H9 (cell line): ENCODE data around the gene NFATC4. TPM values are rescaled to one million over a fixed set of nuclear protein-coding genes. Genes with fewer than 3 reads are reported as not detected.

Source experiments
- DNase-seq: peaks from one replicate; pipeline ENCODE4 v3.0.0-alpha.2; 2017
- H2AFZ ChIP-seq: one replicate; pipeline ENCODE4 v1.6.1; 2013; ENCODE audit warnings: mild to moderate bottlenecking, low read length, control low read depth, moderate library complexity
- H2AK5ac ChIP-seq: 2 replicates; pipeline ENCODE4 v1.6.1; 2013; ENCODE audit warnings: low read length, control low read depth, mixed read lengths; ENCODE audit not compliant: insufficient read length
- H2BK120ac ChIP-seq: one replicate; pipeline ENCODE4 v1.6.1; 2013; ENCODE audit warnings: low read depth, mild to moderate bottlenecking, low read length, control low read depth, inconsistent platforms; ENCODE audit not compliant: poor library complexity, severe bottlenecking
- H2BK12ac ChIP-seq: 2 replicates; pipeline ENCODE4 v1.6.1; 2013; ENCODE audit warnings: low read length, control low read depth, mixed read lengths, low read depth; ENCODE audit not compliant: insufficient read length
- H2BK15ac ChIP-seq: 2 replicates; pipeline ENCODE4 v1.6.1; 2013; ENCODE audit warnings: low read depth, low read length, control low read depth
- H2BK20ac ChIP-seq: one replicate; pipeline ENCODE4 v1.6.1; 2013; ENCODE audit warnings: low read depth, mild to moderate bottlenecking, low read length, control low read depth, inconsistent platforms; ENCODE audit not compliant: poor library complexity, severe bottlenecking
- H2BK5ac ChIP-seq: 2 replicates; pipeline ENCODE4 v1.6.1; 2013; ENCODE audit warnings: low read length, control low read depth, mixed read lengths; ENCODE audit not compliant: insufficient read length
- H3K14ac ChIP-seq: 2 replicates; pipeline ENCODE4 v1.6.1; 2013; ENCODE audit warnings: low read length, control low read depth; ENCODE audit not compliant: insufficient read depth
- H3K18ac ChIP-seq: 2 replicates; pipeline ENCODE4 v1.6.1; 2013; ENCODE audit warnings: low read depth, mild to moderate bottlenecking, mixed read lengths, low read length, control low read depth; ENCODE audit not compliant: insufficient read length
- H3K23ac ChIP-seq: 2 replicates; pipeline ENCODE4 v1.6.1; 2013; ENCODE audit warnings: low read length, control low read depth, mixed read lengths, low read depth; ENCODE audit not compliant: insufficient read length
- H3K23me2 ChIP-seq: 2 replicates; pipeline ENCODE4 v1.6.1; 2013; ENCODE audit warnings: low read depth, mild to moderate bottlenecking, mixed read lengths, low read length, control low read depth; ENCODE audit not compliant: insufficient read length, poor library complexity, severe bottlenecking
- H3K27ac ChIP-seq: 2 replicates; pipeline ENCODE4 v1.5.1; 2013; ENCODE audit warnings: low read length, control low read depth, mixed read lengths, low read depth; ENCODE audit not compliant: insufficient read length
- H3K27me3 ChIP-seq: 2 replicates; pipeline ENCODE4 v1.6.1; 2013; ENCODE audit warnings: low read length, control low read depth, inconsistent platforms; ENCODE audit not compliant: insufficient read depth
- H3K4ac ChIP-seq: 2 replicates; pipeline ENCODE4 v1.6.1; 2013; ENCODE audit warnings: low read depth, mild to moderate bottlenecking, control low read depth, inconsistent platforms, low read length, moderate library complexity
- H3K4me1 ChIP-seq: 2 replicates; pipeline ENCODE4 v1.6.1; 2013; ENCODE audit warnings: low read length, control low read depth, inconsistent platforms; ENCODE audit not compliant: insufficient read depth
- H3K4me2 ChIP-seq: 2 replicates; pipeline ENCODE4 v1.6.1; 2013; ENCODE audit warnings: low read length, control low read depth, mixed read lengths; ENCODE audit not compliant: insufficient read length, insufficient read depth
- H3K56ac ChIP-seq: 2 replicates; pipeline ENCODE4 v1.6.1; 2013; ENCODE audit warnings: low read depth, mild to moderate bottlenecking, mixed read lengths, low read length, control low read depth; ENCODE audit not compliant: insufficient read length
- H3K79me1 ChIP-seq: 2 replicates; pipeline ENCODE4 v1.6.1; 2013; ENCODE audit warnings: low read depth, mild to moderate bottlenecking, moderate library complexity, low read length, control low read depth, inconsistent platforms; ENCODE audit not compliant: insufficient read depth, poor library complexity, severe bottlenecking
- H3K79me2 ChIP-seq: 2 replicates; pipeline ENCODE4 v1.6.1; 2013; ENCODE audit warnings: low read length, control low read depth, inconsistent platforms; ENCODE audit not compliant: insufficient read depth
- H3K9ac ChIP-seq: 2 replicates; pipeline ENCODE4 v1.6.1; 2013; ENCODE audit warnings: low read length, control low read depth, mixed read lengths; ENCODE audit not compliant: insufficient read length; ENCODE audit errors: extremely low read depth
- H3K9me3 ChIP-seq: one replicate; pipeline ENCODE4 v1.6.1; 2013; ENCODE audit warnings: low read depth, low read length, inconsistent platforms; ENCODE audit not compliant: control insufficient read depth
- H3T11ph ChIP-seq: one replicate; pipeline ENCODE4 v1.6.1; 2013; ENCODE audit warnings: mild to moderate bottlenecking, low read length, control low read depth, inconsistent platforms
- H4K20me1 ChIP-seq: one replicate; pipeline ENCODE4 v1.6.1; 2013; ENCODE audit not compliant: control insufficient read depth, insufficient read length, insufficient read depth
- H4K5ac ChIP-seq: 2 replicates; pipeline ENCODE4 v1.6.1; 2013; ENCODE audit warnings: low read depth, mild to moderate bottlenecking, mixed read lengths, low read length, control low read depth; ENCODE audit not compliant: insufficient read length
- H4K8ac ChIP-seq: replicated peaks from 2 replicates; pipeline ENCODE4 v1.6.1; 2013; ENCODE audit warnings: low read length, control low read depth, mixed read lengths, low read depth; ENCODE audit not compliant: insufficient read length
- H4K91ac ChIP-seq: 2 replicates; pipeline ENCODE4 v1.6.1; 2013; ENCODE audit warnings: low read depth, mild to moderate bottlenecking, moderate library complexity, mixed read lengths, low read length, control low read depth; ENCODE audit not compliant: insufficient read length
- H3K27ac Mint-ChIP-seq, 3 experiments: 2 replicates in 2 of 3; 3 replicates in 1 of 3; pipeline ENCODE4 v1.8.0; 2020 to 2021; ENCODE audit warnings: mixed read lengths in 3 of 3, mild to moderate bottlenecking in 1 of 3, moderate library complexity in 1 of 3
- H3K27me3 Mint-ChIP-seq: 2 replicates; pipeline ENCODE4 v1.8.0; 2021; ENCODE audit warnings: low read depth, mild to moderate bottlenecking, moderate library complexity, mixed read lengths
- H3K36me3 Mint-ChIP-seq, 3 experiments: 2 replicates in 2 of 3; 3 replicates in 1 of 3; pipeline ENCODE4 v1.8.0; 2020 to 2021; ENCODE audit warnings: low read depth in 3 of 3, mixed read lengths in 3 of 3; ENCODE audit not compliant: insufficient read depth in 1 of 3
- H3K4me1 Mint-ChIP-seq, 2 experiments: 2 replicates each; pipeline ENCODE4 v1.8.0; 2020; ENCODE audit warnings: mixed read lengths in 2 of 2
- H3K4me3 Mint-ChIP-seq, 2 experiments: 2 replicates in 1 of 2; 3 replicates in 1 of 2; pipeline ENCODE4 v1.8.0; 2020 to 2021; ENCODE audit warnings: mild to moderate bottlenecking in 2 of 2, mixed read lengths in 2 of 2, moderate library complexity in 1 of 2
- H3K9me3 Mint-ChIP-seq, 2 experiments: 2 replicates in 1 of 2; 3 replicates in 1 of 2; pipeline ENCODE4 v1.8.0; 2020; ENCODE audit warnings: mild to moderate bottlenecking in 2 of 2, mixed read lengths in 2 of 2, moderate library complexity in 1 of 2
- WGBS: extraction: QIAGEN DNeasy Blood & Tissue Kit; methylation state at CpG from one replicate; pipeline ENCODE4 v1.1.7; 2013; ENCODE audit warnings: missing lambda C conversion rate, low lambda C conversion rate, mixed read lengths; ENCODE audit not compliant: insufficient read length; ENCODE audit errors: extremely low coverage; 5-methylcytosine and 5-hydroxymethylcytosine counted together
- total RNA-seq: library from RNA; stranded (reverse); gene quantifications from 2 replicates; pipeline ENCODE4 v1.2.1, GENCODE V29; 2021
- TF ChIP-seq, protein P1 (sequence below): fragments of 200-600 bp; sonication (generic); conservative IDR thresholded peaks from 3 replicates; pipeline ENCODE4 v1.8.0; 2021; ENCODE audit warnings: antibody characterized with exemption, mild to moderate bottlenecking

NFATC4 gene
- total RNA-seq, 1 experiment from 2014 or later = 46.4 TPM

GRCh38 chr14:24368562-24369252, 723 bp downstream of the NFATC4 start:
- no peaks in the 10 kb centered on the region for H3K27me3 ChIP-seq
- no peak overlapping the region for H3K56ac ChIP-seq
- H2BK120ac ChIP-seq = no peak overlapping the region
- Mint-ChIP-seq H3K36me3 (peaks cover 5 to 25% (median 16%) of the 10 kb centered on the region in 3 experiments), H3K9me3 (no peaks in the 10 kb centered on the region), H3K4me3 (peak overlapping the region; percentile 77 to 93), H3K27ac (peak overlapping the region; percentile 57 to 94 (median 80); a peak in 2 of 7 replicates), H3K27me3 (peaks cover 11% of the 10 kb centered on the region), H3K4me1 (peaks cover 16 to 17% of the 10 kb centered on the region in 2 experiments)
- no peak overlapping the region for H2AK5ac ChIP-seq
- H3K4ac ChIP-seq = no peak overlapping the region; the same call in 1 of the 2 replicates
- H4K8ac ChIP-seq = no peak overlapping the region
- no peak overlapping the region for H3T11ph ChIP-seq
- no peak overlapping the region for H3K27ac ChIP-seq
- H2BK20ac ChIP-seq = no peak overlapping the region
- H3K9me3 ChIP-seq = no peaks in the 10 kb centered on the region
- H3K4me2 ChIP-seq = peak overlapping the region; percentile 69
- no peak overlapping the region for H4K5ac ChIP-seq
- no peaks in the 10 kb centered on the region for H3K79me1 ChIP-seq
- H4K91ac ChIP-seq = no peak overlapping the region
- H3K18ac ChIP-seq = no peak overlapping the region
- no CpG with 5 or more reads among the region's 52 CpGs for WGBS
- H3K23me2 ChIP-seq = peaks cover 19% of the 10 kb centered on the region
- TF ChIP-seq, protein P1, sequence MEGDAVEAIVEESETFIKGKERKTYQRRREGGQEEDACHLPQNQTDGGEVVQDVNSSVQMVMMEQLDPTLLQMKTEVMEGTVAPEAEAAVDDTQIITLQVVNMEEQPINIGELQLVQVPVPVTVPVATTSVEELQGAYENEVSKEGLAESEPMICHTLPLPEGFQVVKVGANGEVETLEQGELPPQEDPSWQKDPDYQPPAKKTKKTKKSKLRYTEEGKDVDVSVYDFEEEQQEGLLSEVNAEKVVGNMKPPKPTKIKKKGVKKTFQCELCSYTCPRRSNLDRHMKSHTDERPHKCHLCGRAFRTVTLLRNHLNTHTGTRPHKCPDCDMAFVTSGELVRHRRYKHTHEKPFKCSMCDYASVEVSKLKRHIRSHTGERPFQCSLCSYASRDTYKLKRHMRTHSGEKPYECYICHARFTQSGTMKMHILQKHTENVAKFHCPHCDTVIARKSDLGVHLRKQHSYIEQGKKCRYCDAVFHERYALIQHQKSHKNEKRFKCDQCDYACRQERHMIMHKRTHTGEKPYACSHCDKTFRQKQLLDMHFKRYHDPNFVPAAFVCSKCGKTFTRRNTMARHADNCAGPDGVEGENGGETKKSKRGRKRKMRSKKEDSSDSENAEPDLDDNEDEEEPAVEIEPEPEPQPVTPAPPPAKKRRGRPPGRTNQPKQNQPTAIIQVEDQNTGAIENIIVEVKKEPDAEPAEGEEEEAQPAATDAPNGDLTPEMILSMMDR = peak; percentile 29; the same call in 2 of the 3 replicates
- no peak overlapping the region for H3K9ac ChIP-seq
- no peak overlapping the region for H2BK15ac ChIP-seq
- H2AFZ ChIP-seq = no peak overlapping the region
- no peaks in the 10 kb centered on the region for H3K79me2 ChIP-seq
- peak; percentile 80 for DNase-seq
- H3K4me1 ChIP-seq = no peaks in the 10 kb centered on the region; the same call in 1 of the 2 replicates
- no peak overlapping the region for H2BK12ac ChIP-seq
- no peaks in the 10 kb centered on the region for H4K20me1 ChIP-seq
- no peak overlapping the region for H3K23ac ChIP-seq
- no peak overlapping the region for H2BK5ac ChIP-seq
- peak overlapping the region; percentile 6; the same call in 1 of the 2 replicates for H3K14ac ChIP-seq
